UCSD-AML1 (cell line): Measurements from ENCODE around the gene SRPK2.
"Not testable (repeated sequence)": the region's sequence is repeated elsewhere in the genome, so short reads cannot be mapped to it uniquely, and the experiment has no call there.

ENCODE experiments used
- DNase-seq: peaks from one replicate; lab custom pipeline; 2025; ENCODE audit not compliant: unreplicated experiment; lab: John Stamatoyannopoulos, UW

Gene SRPK2

GRCh38 chr7:105305633-105306032, 83.1 kb downstream of the SRPK2 start:
- no peak for DNase-seq

GRCh38 chr7:105304040-105304895, 84.5 kb downstream of the SRPK2 start:
- no peak for DNase-seq

- not testable (repeated sequence) for DNase-seq
These were observed 88.1 kb downstream of the SRPK2 start for GRCh38 chr7:105300587-105300986.

- no peak for DNase-seq
These were observed 90.3 kb downstream of the SRPK2 start for GRCh38 chr7:105298439-105298894.

- DNase-seq: no peak
These were observed 90.7 kb downstream of the SRPK2 start for GRCh38 chr7:105297985-105298384.

- no peak for DNase-seq
These were observed 91.4 kb downstream of the SRPK2 start for GRCh38 chr7:105297309-105297708.

GRCh38 chr7:105296491-105296890, 92.2 kb downstream of the SRPK2 start:
- no peak for DNase-seq

GRCh38 chr7:105295596-105296352, 92.9 kb downstream of the SRPK2 start:
- no peak for DNase-seq

GRCh38 chr7:105294482-105294881, 94.2 kb downstream of the SRPK2 start:
- DNase-seq: not testable (repeated sequence)

GRCh38 chr7:105289704-105290103, 99.0 kb downstream of the SRPK2 start:
- DNase-seq: no peak

- DNase-seq: no peak
These were observed 102.3 kb downstream of the SRPK2 start for GRCh38 chr7:105286441-105286840.

- no peak for DNase-seq
These were observed 103.4 kb downstream of the SRPK2 start for GRCh38 chr7:105285118-105285874.

GRCh38 chr7:105284014-105284413, 104.7 kb downstream of the SRPK2 start:
- no peak for DNase-seq

- DNase-seq: no peak
These were observed 106.8 kb downstream of the SRPK2 start for GRCh38 chr7:105281966-105282365.

- DNase-seq: no peak
These were observed 109.1 kb downstream of the SRPK2 start for GRCh38 chr7:105279688-105280007.

GRCh38 chr7:105278973-105279687, 109.6 kb downstream of the SRPK2 start:
- no peak for DNase-seq

- no peak for DNase-seq
These were observed 110.2 kb downstream of the SRPK2 start for GRCh38 chr7:105278565-105278964.

- no peak for DNase-seq
These were observed 111.4 kb downstream of the SRPK2 start for GRCh38 chr7:105277341-105277740.

GRCh38 chr7:105270117-105270516, 118.6 kb downstream of the SRPK2 start:
- DNase-seq: no peak

GRCh38 chr7:105269397-105269796, 119.3 kb downstream of the SRPK2 start:
- DNase-seq: no peak
